Thyroid gland (tissue), 4 donors: Measurements from ENCODE around the gene NR6A1. TPM values are rescaled to one million over a fixed set of nuclear protein-coding genes. Genes with fewer than 3 reads are reported as not detected.

ENCODE experiments used
- DNase-seq, 2 donors: peaks; one replicate each; pipeline ENCODE4 v3.0.0-alpha.2; 2019
- H3K27ac ChIP-seq, 3 donors: fragments of 200-600 bp; sonication (generic); 1 replicate in 2 of 3; 2 replicates in 1 of 3; pipeline ENCODE4 v1.5.1; 2016 to 2019; ENCODE audit warnings: mild to moderate bottlenecking in 1 of 3, moderate library complexity in 1 of 3
- H3K27me3 ChIP-seq: fragments of 200-600 bp; sonication (generic); one replicate; pipeline ENCODE4 v1.5.1; 2019
- H3K36me3 ChIP-seq, 2 donors: fragments of 200-600 bp; sonication (generic); one replicate each; pipeline ENCODE4 v1.5.1; 2016 to 2019
- H3K4me1 ChIP-seq, 2 donors: fragments of 200-600 bp; sonication (generic); one replicate each; pipeline ENCODE4 v1.5.1; 2017 to 2019
- H3K4me3 ChIP-seq, 3 donors: fragments of 200-600 bp; sonication (generic); replicated peaks in 1 of 3; 1 replicate in 2 of 3; 2 replicates in 1 of 3; pipeline ENCODE4 v1.5.1; 2016; ENCODE audit warnings: mild to moderate bottlenecking in 1 of 3
- H3K9me3 ChIP-seq: fragments of 200-600 bp; sonication (generic); one replicate; pipeline ENCODE4 v1.5.1; 2017
- CTCF ChIP-seq, 6 experiments: fragments of 200-600 bp in 3 of 6; fragments of 450-650 bp in 3 of 6; sonication (generic) in 3 of 6; IDR thresholded peaks; one replicate each; pipeline ENCODE4 v1.5.1; 2016 to 2019; ENCODE audit warnings: antibody characterized with exemption in 6 of 6, mild to moderate bottlenecking in 2 of 6, inconsistent platforms in 1 of 6, moderate library complexity in 1 of 6
- POLR2A ChIP-seq, 2 donors: fragments of 450-650 bp; IDR thresholded peaks; one replicate each; pipeline ENCODE4 v1.6.1; 2017; ENCODE audit warnings: antibody characterized with exemption in 2 of 2, mild to moderate bottlenecking in 2 of 2, moderate library complexity in 1 of 2
- WGBS, 2 donors: methylation state at CpG; one replicate each; pipeline ENCODE4 v1.1.5; 2017; 5-methylcytosine and 5-hydroxymethylcytosine counted together
- intact Hi-C: fragments of 100-400 bp; cut with DNase I; formaldehyde crosslinking; loops from one replicate; pipeline ENCODE4 v1.15.1; 2023
- total RNA-seq, 4 donors: library from RNA; depleted of rRNA; stranded (reverse); fragments of >200 nt; gene quantifications; one replicate each; pipeline ENCODE4 v1.2.3, GENCODE V29; 2016

Gene NR6A1
- total RNA-seq, 4 donors from 2014 or later = 15.3 to 25.0 (median 19.3) TPM

GRCh38 chr9:124514125-124514524, 257.0 kb downstream of the NR6A1 start:
- intact Hi-C loops = no loop called here
- Histone ChIP-seq H3K27ac (no peak overlapping the region), H3K4me3 (no peak overlapping the region), H3K4me1 (no peaks in the 10 kb centered on the region), H3K27me3 (no peaks in the 10 kb centered on the region), H3K9me3 (no peaks in the 10 kb centered on the region), H3K36me3 (no peaks in the 10 kb centered on the region)
- 61 to 64% methylated on average over 3 to 4 of the region's 4 CpGs for WGBS, 2 donors
- TF ChIP-seq CTCF (IDR thresholded peaks at IDR 0.05) (no peak), POLR2A (IDR thresholded peaks at IDR 0.05) (no peak)
- no peak for DNase-seq

- TF ChIP-seq POLR2A (IDR thresholded peaks at IDR 0.05) (no peak), CTCF (IDR thresholded peaks at IDR 0.05) (no peak)
- Histone ChIP-seq H3K27ac (no peak overlapping the region), H3K9me3 (no peaks in the 10 kb centered on the region), H3K27me3 (no peaks in the 10 kb centered on the region), H3K4me3 (no peak overlapping the region), H3K4me1 (no peaks in the 10 kb centered on the region), H3K36me3 (no peaks in the 10 kb centered on the region)
- DNase-seq = no peak
- intact Hi-C loops = no loop called here
- WGBS, 2 donors = 38 to 42% methylated on average over 1 to 5 of the region's 5 CpGs
These were observed 257.6 kb downstream of the NR6A1 start for GRCh38 chr9:124513376-124513994.

- WGBS, 2 donors = 60 to 65% methylated on average over 7 to 9 of the region's 9 CpGs
These were observed 258.3 kb downstream of the NR6A1 start for GRCh38 chr9:124512806-124513204.

GRCh38 chr9:124511891-124512805, 259.0 kb downstream of the NR6A1 start:
- Histone ChIP-seq H3K9me3 (no peaks in the 10 kb centered on the region), H3K4me1 (no peaks in the 10 kb centered on the region), H3K4me3 (no peak overlapping the region), H3K27me3 (no peaks in the 10 kb centered on the region), H3K27ac (no peak overlapping the region), H3K36me3 (no peaks in the 10 kb centered on the region)
- TF ChIP-seq POLR2A (IDR thresholded peaks at IDR 0.05) (no peak), CTCF (IDR thresholded peaks at IDR 0.05) (no peak)
- WGBS, 2 donors = 56 to 64% methylated on average over 15 to 21 of the region's 23 CpGs
- no peak for DNase-seq
- intact Hi-C loops = no loop called here

More at GRCh38 chr9:124512806-124513204, 258.3 kb downstream of the NR6A1 start:
- intact Hi-C loops = no loop called here
- H3K27me3 ChIP-seq = no peaks in the 10 kb centered on the region
- H3K4me1 ChIP-seq = no peaks in the 10 kb centered on the region
- H3K36me3 ChIP-seq = no peaks in the 10 kb centered on the region
- no peak overlapping the region for H3K4me3 ChIP-seq
- H3K27ac ChIP-seq = no peak overlapping the region
- no peaks in the 10 kb centered on the region for H3K9me3 ChIP-seq
- TF ChIP-seq POLR2A (IDR thresholded peaks at IDR 0.05) (no peak), CTCF (IDR thresholded peaks at IDR 0.05) (no peak)
- DNase-seq = no peak

GRCh38 chr9:124511426-124511840, 259.7 kb downstream of the NR6A1 start:
- 67 to 78% methylated on average over 3 to 5 of the region's 6 CpGs for WGBS, 2 donors
- Histone ChIP-seq H3K27me3 (no peaks in the 10 kb centered on the region), H3K27ac (no peak overlapping the region), H3K36me3 (no peaks in the 10 kb centered on the region), H3K4me1 (no peaks in the 10 kb centered on the region), H3K4me3 (no peak overlapping the region), H3K9me3 (no peaks in the 10 kb centered on the region)
- no peak for DNase-seq
- intact Hi-C loops = no loop called here
- TF ChIP-seq POLR2A (IDR thresholded peaks at IDR 0.05) (no peak), CTCF (IDR thresholded peaks at IDR 0.05) (no peak)
